Measurements from ENCODE around the gene ZBTB7C.

The ZBTB7C gene

GRCh38 chr18:48200631-48201336, 208.4 kb downstream of the ZBTB7C start:
- H3K36me3 Mint-ChIP-seq (ENCODE audit: low read depth), result peaks cover 4% of the 10 kb centered on the region
- no peak overlapping the region for H3K4me3 Mint-ChIP-seq
- no peak for TF ChIP-seq CTCF (IDR thresholded peaks at IDR 0.05; ENCODE audit: unreplicated experiment in 3 of 3)
- H3K27ac Mint-ChIP-seq, result no peak overlapping the region
- no peaks in the 10 kb centered on the region for H3K9me3 Mint-ChIP-seq
- H3K27me3 Mint-ChIP-seq (ENCODE audit: low read depth), result no peaks in the 10 kb centered on the region
- H3K4me1 Mint-ChIP-seq, result peaks cover 37% of the 10 kb centered on the region

- Mint-ChIP-seq H3K36me3 (ENCODE audit: low read depth) (peaks cover 4% of the 10 kb centered on the region), H3K27me3 (ENCODE audit: low read depth) (no peaks in the 10 kb centered on the region), H3K27ac (peak overlapping the region; percentile 14 to 83 (median 72)), H3K4me1 (peaks cover 40% of the 10 kb centered on the region), H3K9me3 (no peaks in the 10 kb centered on the region), H3K4me3 (no peak overlapping the region)
- no peak for TF ChIP-seq CTCF (IDR thresholded peaks at IDR 0.05; ENCODE audit: unreplicated experiment in 3 of 3)
Observed at GRCh38 chr18:48199399-48199798, 209.8 kb downstream of the ZBTB7C start.

- Mint-ChIP-seq H3K27me3 (ENCODE audit: low read depth) (no peaks in the 10 kb centered on the region), H3K4me3 (no peak overlapping the region), H3K36me3 (ENCODE audit: low read depth) (peaks cover 4% of the 10 kb centered on the region), H3K9me3 (no peaks in the 10 kb centered on the region), H3K27ac (peak overlapping the region in 2 of 3 experiments; percentile 8 to 72), H3K4me1 (peaks cover 56% of the 10 kb centered on the region)
- no peak for TF ChIP-seq CTCF (IDR thresholded peaks at IDR 0.05; ENCODE audit: unreplicated experiment in 3 of 3)
Observed at GRCh38 chr18:48197819-48198218, 211.4 kb downstream of the ZBTB7C start.

GRCh38 chr18:48195787-48196186, 213.4 kb downstream of the ZBTB7C start:
- Mint-ChIP-seq H3K4me1 (peaks cover 63% of the 10 kb centered on the region), H3K27ac (no peak overlapping the region), H3K27me3 (ENCODE audit: low read depth) (no peaks in the 10 kb centered on the region), H3K9me3 (no peaks in the 10 kb centered on the region), H3K36me3 (ENCODE audit: low read depth) (peaks cover 4% of the 10 kb centered on the region), H3K4me3 (no peak overlapping the region)
- no peak for TF ChIP-seq CTCF (IDR thresholded peaks at IDR 0.05; ENCODE audit: unreplicated experiment in 3 of 3)

GRCh38 chr18:48194591-48195181, 214.5 kb downstream of the ZBTB7C start:
- Mint-ChIP-seq H3K4me3 (no peak overlapping the region), H3K27me3 (ENCODE audit: low read depth) (no peaks in the 10 kb centered on the region), H3K36me3 (ENCODE audit: low read depth) (peaks cover 4% of the 10 kb centered on the region), H3K4me1 (peaks cover 68% of the 10 kb centered on the region), H3K9me3 (no peaks in the 10 kb centered on the region), H3K27ac (peak overlapping the region; percentile 57 to 90 (median 78))
- TF ChIP-seq CTCF (IDR thresholded peaks at IDR 0.05; ENCODE audit: unreplicated experiment in 3 of 3), result no peak

Data from nephron (organoid).